A549 treated with Hydrocortisone at 1 μM for 4 hours (cell line): ENCODE measurements around the gene STON2. TPM values are rescaled to one million over a fixed set of nuclear protein-coding genes. Genes with fewer than 3 reads are reported as not detected.

Experiments
- total RNA-seq: library from RNA; stranded (reverse); fragments of 200-300 nt; extraction: Qiagen RNA extraction; gene quantifications from 5 replicates; pipeline ENCODE4 v1.2.3, GENCODE V29; 2022

The STON2 gene
- total RNA-seq, result 1.5 to 2.6 TPM (median 1.6 TPM) in 5 replicates

DNA sequence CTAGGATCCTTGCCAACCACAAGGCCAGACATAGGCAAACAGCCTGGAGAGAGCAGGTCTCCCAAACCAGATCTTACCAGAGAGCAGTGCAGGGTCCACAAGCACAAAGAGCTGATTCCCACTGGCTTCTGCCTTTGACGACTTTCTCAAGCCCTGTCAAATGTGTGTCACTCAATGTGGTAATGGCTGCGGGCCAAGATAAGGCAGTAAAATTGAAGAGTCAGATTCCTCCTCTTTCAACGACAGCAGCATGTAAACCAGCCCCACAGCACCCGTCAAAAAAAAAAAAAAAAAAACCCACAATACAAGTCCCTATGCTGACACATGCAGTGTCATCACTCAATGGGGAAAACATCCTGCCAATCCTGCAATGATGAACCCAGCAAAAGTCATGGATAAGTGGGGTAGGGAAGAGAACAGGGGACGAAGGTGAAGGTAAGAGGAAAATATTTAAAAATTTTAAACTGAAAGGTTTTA, at the start of gene STON2:
Gene STON2 (minus strand): TSS at position 123 of the 477 bp plus-strand sequence. CDS start 1,942 bp downstream, outside the sequence.

GRCh38 chr14:81220830-81221578, 179.1 kb downstream of the STON2 start, which contains the start of gene GTF2A1:
TSS of gene GTF2A1 (minus strand) at chr14:81220959. CDS start at chr14:81220518, 441 bp downstream.

Other genes with a start within 250 kb of the STON2 start
- gene GTF2A1, start 179.4 kb downstream of the STON2 start, total RNA-seq, result 11.2 to 15.6 TPM (median 14.1 TPM) in 5 replicates
- gene SEL1L, start 133.5 kb upstream of the STON2 start, total RNA-seq, result 16.4 to 30.2 TPM (median 22.8 TPM) in 5 replicates